NT2/D1 (cell line): ENCODE data around the gene CALCR.

Experiments used
- DNase-seq: peaks from one replicate; pipeline ENCODE4 v3.0.0-alpha.2; 2011; ENCODE audit warnings: low read depth, low spot score
- H3K27me3 ChIP-seq: 2 replicates; pipeline ENCODE4 v1.6.0; 2011; ENCODE audit warnings: mild to moderate bottlenecking; ENCODE audit not compliant: insufficient read length, insufficient read depth
- H3K36me3 ChIP-seq: 2 replicates; pipeline ENCODE4 v1.6.1; 2011; ENCODE audit warnings: mild to moderate bottlenecking, low read length, mixed read lengths; ENCODE audit not compliant: insufficient read depth, insufficient read length
- H3K4me1 ChIP-seq: 2 replicates; pipeline ENCODE4 v1.5.1; 2011; ENCODE audit not compliant: insufficient read depth, insufficient read length
- H3K4me3 ChIP-seq: 2 replicates; pipeline ENCODE4 v1.5.1; 2011; ENCODE audit warnings: low read depth; ENCODE audit not compliant: insufficient read length
- H3K9ac ChIP-seq: 2 replicates; pipeline ENCODE4 v1.6.0; 2011; ENCODE audit warnings: low read depth; ENCODE audit not compliant: insufficient read length
- H3K9me3 ChIP-seq: 2 replicates; pipeline ENCODE4 v1.5.1; 2011; ENCODE audit warnings: mild to moderate bottlenecking, low read length; ENCODE audit not compliant: insufficient read depth
- SUZ12 ChIP-seq: IDR thresholded peaks from 2 replicates; pipeline ENCODE4 v1.6.1; 2011; ENCODE audit not compliant: insufficient read length, insufficient read depth; ENCODE audit errors: extremely low read depth
- YY1 ChIP-seq: IDR thresholded peaks from 2 replicates; pipeline ENCODE4 v1.6.1; 2011; ENCODE audit not compliant: insufficient read length, insufficient read depth
- ZNF274 ChIP-seq: IDR thresholded peaks from 2 replicates; pipeline ENCODE4 v1.6.1; 2011; ENCODE audit warnings: mild to moderate bottlenecking, low read depth, low read length

The CALCR gene

DNA sequence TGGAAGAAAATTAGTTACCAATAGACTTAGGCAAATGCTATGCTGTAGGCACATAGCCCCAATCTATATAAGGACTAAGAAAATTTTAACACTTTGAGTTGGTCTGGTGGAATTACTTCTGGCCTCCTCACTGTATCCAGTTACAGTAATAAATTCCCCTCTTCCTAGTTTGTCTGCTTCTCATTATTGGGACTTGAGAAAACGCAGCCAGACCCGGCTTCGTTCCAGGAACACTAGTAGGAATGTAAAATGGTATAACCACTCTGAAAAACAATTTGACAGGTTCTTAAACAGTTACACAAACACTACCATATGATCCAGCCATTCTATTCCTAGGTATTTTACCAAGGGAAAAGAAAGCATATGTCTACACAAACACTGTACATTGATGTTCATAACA lies 192.2 kb downstream of the CALCR start:
- H3K4me1 ChIP-seq, result no peaks in the 10 kb centered on the region
- DNase-seq, result no peak
- no peaks in the 10 kb centered on the region for H3K27me3 ChIP-seq
- no peaks in the 10 kb centered on the region for H3K36me3 ChIP-seq
- H3K9ac ChIP-seq, result no peak overlapping the region
- H3K9me3 ChIP-seq, result no peaks in the 10 kb centered on the region
- H3K4me3 ChIP-seq, result no peak overlapping the region
- TF ChIP-seq ZNF274 (no peak), YY1 (no peak), SUZ12 (no peak)

DNA sequence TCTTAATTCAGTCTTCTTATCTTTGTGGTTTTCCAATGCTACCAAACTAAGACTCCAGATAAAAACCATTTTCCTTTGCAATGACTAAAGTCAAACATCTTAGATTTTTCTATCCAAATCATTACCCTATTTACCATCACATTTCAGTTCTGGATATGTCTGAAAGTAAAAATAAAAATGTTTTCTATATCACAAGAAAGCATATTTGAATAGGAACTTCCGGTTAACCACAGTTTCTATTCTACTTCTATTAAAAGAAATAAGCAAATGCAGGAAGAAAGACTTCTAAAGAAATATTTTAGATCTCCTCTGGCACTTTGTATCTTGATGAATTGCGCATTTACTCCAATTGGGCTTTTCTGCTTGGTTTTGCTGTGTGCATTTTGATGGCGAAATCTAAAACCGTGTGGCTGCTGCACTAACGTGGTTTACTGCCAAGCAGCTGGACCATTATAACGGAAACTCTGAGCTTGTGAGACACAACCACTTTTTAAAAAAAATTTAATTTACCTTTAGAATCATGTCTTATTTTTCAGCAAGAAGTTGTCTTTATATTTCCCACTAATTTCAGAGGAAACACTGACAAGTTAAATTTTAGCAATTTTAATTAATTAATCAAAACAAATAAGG lies 196.3 kb downstream of the CALCR start:
- Histone ChIP-seq H3K36me3 (no peaks in the 10 kb centered on the region), H3K27me3 (no peaks in the 10 kb centered on the region), H3K9me3 (no peaks in the 10 kb centered on the region), H3K4me1 (no peaks in the 10 kb centered on the region), H3K9ac (no peak overlapping the region), H3K4me3 (no peak overlapping the region)
- DNase-seq, result no peak
- TF ChIP-seq ZNF274 (no peak), YY1 (no peak)

DNA sequence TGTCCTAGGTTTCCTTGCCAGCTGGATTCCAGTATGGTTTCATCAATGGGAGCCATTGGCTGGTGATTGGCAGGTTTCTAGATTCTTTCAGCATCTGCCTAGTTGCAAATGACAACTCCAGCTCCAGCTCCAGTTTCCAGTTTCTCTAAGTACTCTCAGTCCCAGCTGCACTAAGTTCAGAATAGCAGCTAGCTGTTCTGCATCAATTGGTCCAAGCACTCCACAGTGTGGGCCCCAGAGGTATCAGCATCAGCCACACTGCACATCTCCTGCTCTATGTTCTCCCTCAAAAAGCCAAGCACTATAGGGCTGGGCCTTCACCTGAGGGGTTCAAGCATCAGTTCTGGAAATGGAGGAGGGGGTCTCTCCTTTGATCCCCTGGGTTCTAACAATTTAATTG lies 198.9 kb downstream of the CALCR start:
- DNase-seq, result no peak
- Histone ChIP-seq H3K36me3 (no peaks in the 10 kb centered on the region), H3K27me3 (no peaks in the 10 kb centered on the region), H3K4me3 (no peak overlapping the region), H3K9ac (no peak overlapping the region), H3K9me3 (no peaks in the 10 kb centered on the region), H3K4me1 (no peaks in the 10 kb centered on the region)
- TF ChIP-seq ZNF274 (no peak), YY1 (no peak), SUZ12 (no peak)
